Stimulated activated CD4-positive, alpha-beta T cell treated with anti-CD3 and anti-CD28 coated beads, Interleukin-4, amount 100 ng/mL, for 48 hours (primary cell): ENCODE results near the gene PLEK2.

Experiments used
- DNase-seq, 2 donors: peaks; one replicate each; pipeline ENCODE4 v3.0.0-alpha.2; 2020; ENCODE audit warnings: low read depth in 2 of 2

The PLEK2 gene

DNA sequence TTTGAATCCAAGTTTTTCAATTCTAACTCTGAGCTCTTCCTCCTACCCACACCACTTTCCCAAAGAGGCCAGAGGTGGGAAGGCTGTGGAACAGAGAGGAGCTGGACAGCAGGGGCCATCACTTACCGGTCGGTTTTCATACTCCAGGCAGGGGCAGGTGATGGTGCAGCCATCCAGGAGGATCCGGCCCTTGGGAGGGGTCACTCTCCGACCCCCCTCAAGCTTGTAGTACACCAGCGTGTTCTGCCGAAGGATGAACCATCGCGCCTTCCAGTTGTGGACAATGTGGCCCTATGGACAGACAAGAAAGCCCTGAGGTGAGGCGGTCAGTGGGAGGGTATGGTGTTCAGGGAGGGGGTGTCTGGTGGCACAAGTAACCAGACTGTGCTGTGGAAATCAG is 14.4 kb downstream of the PLEK2 start:
- no peak for DNase-seq

DNA sequence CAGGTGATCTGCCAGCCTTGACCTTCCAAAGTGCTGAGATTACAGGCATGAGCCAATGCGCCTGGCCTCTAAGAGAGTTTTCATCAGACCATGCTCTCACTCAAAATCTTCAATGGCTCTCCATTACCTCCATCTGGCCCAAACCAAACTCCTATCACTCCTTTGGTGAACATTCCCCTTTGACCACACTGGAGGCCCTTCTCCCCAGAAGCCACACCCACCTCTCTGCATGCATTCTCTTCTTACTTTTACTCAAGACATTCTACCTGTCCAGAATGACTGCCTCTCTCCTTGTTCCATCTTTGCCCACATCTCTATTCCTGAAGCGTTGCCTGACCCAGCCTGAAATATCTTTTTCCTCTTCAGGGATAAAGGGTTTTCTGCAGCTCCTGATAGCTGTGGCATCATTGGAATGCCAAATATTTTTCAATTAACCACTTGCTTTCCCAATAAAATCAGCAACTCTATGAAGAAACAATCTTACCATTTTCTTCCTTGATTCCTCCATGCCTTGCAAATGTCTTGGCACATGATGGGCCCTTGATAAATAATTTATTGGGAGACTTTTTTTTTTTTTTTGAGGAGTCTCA is 15.5 kb downstream of the PLEK2 start:
- DNase-seq, result no peak

- no peak for DNase-seq
Measured at GRCh38 chr14:67395876-67396189, 16.1 kb downstream of the PLEK2 start.

DNA sequence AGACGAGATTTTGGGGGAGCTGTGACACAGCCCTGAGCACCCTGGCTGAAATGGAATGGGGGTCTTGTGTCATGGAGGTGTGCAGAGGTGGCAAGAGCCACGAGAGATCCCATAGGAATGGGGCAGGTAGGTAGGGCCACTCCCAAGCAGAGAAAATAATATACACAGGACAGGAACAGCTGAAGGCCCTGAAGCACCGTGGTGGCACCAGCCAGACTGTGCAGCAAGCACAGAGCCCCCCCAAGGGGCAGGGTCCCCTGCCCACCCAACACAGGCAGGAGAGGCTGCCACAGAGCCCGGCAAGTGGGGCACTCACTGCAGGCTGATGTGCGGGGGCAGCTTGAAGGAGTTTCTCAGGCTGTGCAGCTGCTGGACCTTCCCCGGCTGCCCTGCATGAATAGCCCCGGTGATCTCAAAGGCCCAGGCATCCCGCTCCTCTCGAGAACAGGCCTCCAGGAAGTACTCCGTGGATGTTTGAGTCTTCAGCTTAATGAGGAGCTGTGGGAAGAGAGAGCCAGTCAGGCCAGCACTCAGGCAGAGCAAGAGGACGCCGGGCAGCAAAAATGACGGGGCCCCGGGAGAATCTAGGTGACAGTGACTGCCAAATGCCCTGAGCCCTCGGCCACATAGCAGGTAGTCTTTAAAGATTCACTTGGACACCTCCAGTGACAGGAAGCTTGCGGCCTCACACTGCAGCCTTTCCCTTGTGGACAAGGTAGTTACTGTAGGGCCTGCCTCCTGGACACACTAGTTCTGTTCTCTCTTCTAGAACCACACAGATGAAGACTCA is 16.7 kb downstream of the PLEK2 start:
- no peak for DNase-seq

GRCh38 chr14:67393689-67394088 is 18.3 kb downstream of the PLEK2 start:
- DNase-seq, result no peak

DNA sequence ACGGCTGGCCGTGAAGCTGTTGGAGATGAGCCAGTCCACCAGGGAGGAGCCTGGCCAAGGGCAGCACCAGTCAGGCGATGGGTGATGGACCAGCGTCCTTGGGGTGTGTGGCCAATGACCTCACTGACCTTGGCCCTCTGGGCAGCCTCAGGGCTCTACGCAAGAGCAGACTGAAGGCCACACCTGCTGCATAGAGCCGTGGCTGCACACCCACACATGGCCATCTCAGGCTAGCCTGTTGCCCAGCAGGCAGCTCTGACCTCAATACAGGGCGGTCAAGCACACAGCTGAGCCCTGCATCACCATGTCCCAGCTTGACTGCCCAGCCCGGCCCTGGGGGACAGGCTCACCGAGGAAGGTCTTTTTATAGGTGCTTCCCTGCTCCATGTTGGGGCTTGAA is 19.2 kb downstream of the PLEK2 start:
- no peak for DNase-seq

GRCh38 chr14:67392123-67392522 is 19.8 kb downstream of the PLEK2 start:
- no peak for DNase-seq

DNA sequence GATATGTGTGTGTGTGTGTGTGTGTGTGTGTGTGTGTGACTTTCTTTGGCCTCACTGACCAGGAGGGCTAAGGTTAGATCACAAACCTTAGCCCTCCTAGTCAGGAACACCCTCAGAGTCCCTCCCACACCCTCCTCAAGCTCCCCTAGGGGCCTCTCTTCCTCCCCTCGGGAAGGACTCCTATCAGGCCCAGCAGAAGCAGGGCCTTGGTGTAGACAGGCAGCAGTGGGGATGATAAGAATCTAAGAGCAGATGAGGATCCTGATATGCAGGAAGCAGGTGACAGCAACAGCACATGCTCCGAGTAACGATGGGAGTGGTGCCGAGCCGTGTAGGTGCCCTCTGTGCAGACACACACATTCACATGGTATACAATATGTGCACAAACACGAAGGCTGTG is 20.7 kb downstream of the PLEK2 start:
- DNase-seq, result no peak

GRCh38 chr14:67389811-67390534 is 22.0 kb downstream of the PLEK2 start:
- no peak for DNase-seq

DNA sequence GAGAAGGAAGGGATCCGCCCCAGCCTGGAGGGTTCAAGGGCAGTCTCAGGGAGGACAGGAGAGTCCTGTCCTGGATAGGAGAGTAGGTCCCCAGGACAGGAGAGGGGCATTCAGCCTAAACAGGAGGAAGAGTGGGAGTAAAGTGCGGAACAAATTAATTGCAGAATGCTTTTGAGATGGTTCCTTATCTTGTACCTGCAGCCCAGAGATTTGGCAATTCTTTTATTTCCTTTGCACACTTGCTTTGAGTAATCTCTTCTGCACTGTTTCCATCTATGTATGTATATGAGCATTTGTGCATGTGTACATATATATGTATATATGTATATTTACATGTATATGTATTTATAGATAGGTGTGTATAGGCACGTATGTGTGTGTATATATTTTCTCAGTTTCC is 22.7 kb downstream of the PLEK2 start:
- no peak for DNase-seq

DNA sequence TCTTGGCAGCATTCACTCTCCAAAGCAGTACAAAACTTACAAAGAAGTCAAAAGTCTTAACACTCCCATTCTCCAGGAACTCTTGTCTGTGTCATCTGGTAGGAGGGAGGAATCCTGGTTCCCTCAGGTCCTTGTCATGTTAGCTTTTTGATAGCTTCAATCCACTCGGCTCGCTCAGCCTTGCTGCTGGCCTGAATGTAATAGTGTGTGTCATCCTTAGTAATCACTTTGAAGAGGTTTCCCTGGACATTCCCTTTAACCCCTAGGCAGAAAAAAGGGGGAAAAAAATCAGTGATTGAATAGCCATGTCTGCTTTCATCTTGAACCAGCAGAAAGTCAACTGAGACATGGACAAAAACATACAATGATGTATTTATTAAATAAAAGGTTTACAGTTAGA is 24.8 kb downstream of the PLEK2 start:
- no peak for DNase-seq

- DNase-seq, result no peak
Measured at GRCh38 chr14:67385618-67386017, 26.3 kb downstream of the PLEK2 start.

GRCh38 chr14:67385120-67385519 is 26.8 kb downstream of the PLEK2 start:
- DNase-seq, result no peak

- DNase-seq, result no peak
Measured at GRCh38 chr14:67377916-67378315, 34.0 kb downstream of the PLEK2 start.

DNA sequence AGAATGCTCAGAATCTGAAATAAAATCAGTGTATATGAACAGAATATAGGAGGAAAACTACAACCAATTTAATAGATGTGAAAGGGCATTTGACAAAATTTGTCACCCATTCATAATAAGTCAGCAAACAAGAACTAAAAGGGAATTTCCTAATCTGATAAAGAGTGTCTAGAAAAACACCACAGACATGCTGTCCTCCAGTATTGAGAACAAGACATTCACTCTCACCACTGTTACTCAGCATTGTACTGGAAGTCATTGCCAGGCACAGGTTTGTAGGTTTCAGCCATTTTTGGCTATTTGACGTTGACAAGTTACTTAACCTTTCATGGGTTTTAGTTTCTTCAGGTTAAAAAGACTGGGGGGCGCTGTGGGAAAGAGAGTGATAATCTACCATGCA is 38.6 kb downstream of the PLEK2 start:
- DNase-seq, result no peak

- no peak for DNase-seq
Measured at GRCh38 chr14:67372833-67373232, 39.1 kb downstream of the PLEK2 start.

GRCh38 chr14:67371247-67372148 is 40.5 kb downstream of the PLEK2 start:
- DNase-seq, result no peak

- no peak for DNase-seq
Measured at GRCh38 chr14:67370830-67371229, 41.1 kb downstream of the PLEK2 start.

DNA sequence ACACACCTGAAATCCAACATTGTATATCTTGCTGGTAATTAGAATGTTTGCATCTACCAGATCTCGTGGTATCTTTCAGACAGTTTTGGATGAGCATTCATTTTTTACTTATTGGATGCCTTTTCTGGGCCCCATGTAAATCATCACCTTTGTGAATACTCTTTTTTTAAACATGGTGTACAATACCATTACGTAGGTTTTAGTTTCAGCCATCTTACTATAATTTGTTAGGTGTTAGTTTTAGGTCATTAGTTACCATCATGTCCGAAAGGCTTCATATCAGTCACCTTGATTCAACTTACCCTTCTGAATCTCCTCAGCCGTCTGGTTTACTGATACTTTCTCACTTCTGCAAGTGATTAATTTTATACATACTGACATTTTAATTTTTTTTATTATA is 46.5 kb downstream of the PLEK2 start:
- no peak for DNase-seq

GRCh38 chr14:67360470-67361206 is 51.3 kb downstream of the PLEK2 start:
- DNase-seq, result no peak

- peak; percentile 96 to 99 for DNase-seq
Measured at GRCh38 chr14:67359775-67360469, 52.0 kb downstream of the PLEK2 start, which contains the start of the genes ATP6V1D and EIF2S1. TSS of gene ATP6V1D (minus strand) at chr14:67359804. CDS start at chr14:67359698, 106 bp downstream. TSS of gene EIF2S1 (plus strand) at chr14:67360328. CDS start at chr14:67364768, 4,440 bp downstream.
